Activated T-helper 1 cell treated with anti-CD3 and anti-CD28 coated beads, Interleukin-12 subunit alpha, Interleukin-12 subunit beta, Interleukin-2, Interleukin-4 antibody, amounts not matched to agents 30 ng/mL and 10 ng/mL and 1 ng/mL, durations not matched to agents 14 hours and 24 hours and 36 hours (primary cell): ENCODE results near the gene RBMX. TPM values are rescaled to one million over a fixed set of nuclear protein-coding genes. Genes with fewer than 3 reads are reported as not detected.
"Not testable (repeated sequence)": the region's sequence is repeated elsewhere in the genome, so short reads cannot be mapped to it uniquely, and the experiment has no call there.

Source experiments
- DNase-seq: peaks from one replicate; pipeline ENCODE4 v3.0.0; 2021; ENCODE audit warnings: low spot score
- H3K27ac Mint-ChIP-seq: one replicate; pipeline ENCODE4 v1.8.0; 2021; ENCODE audit warnings: mild to moderate bottlenecking, mixed read lengths
- H3K27me3 Mint-ChIP-seq: one replicate; pipeline ENCODE4 v1.8.0; 2022; ENCODE audit warnings: mild to moderate bottlenecking, moderate library complexity, mixed read lengths; ENCODE audit not compliant: insufficient read depth
- H3K36me3 Mint-ChIP-seq: one replicate; pipeline ENCODE4 v1.8.0; 2021; ENCODE audit warnings: low read depth, mixed read lengths
- H3K4me1 Mint-ChIP-seq: one replicate; pipeline ENCODE4 v1.8.0; 2021; ENCODE audit warnings: low read depth, mixed read lengths
- H3K4me3 Mint-ChIP-seq: one replicate; pipeline ENCODE4 v1.8.0; 2021; ENCODE audit warnings: mild to moderate bottlenecking, moderate library complexity, mixed read lengths
- H3K9me3 Mint-ChIP-seq: one replicate; pipeline ENCODE4 v1.8.0; 2021; ENCODE audit warnings: mixed read lengths
- intact Hi-C: fragments of 100-400 bp; cut with micrococcal nuclease; formaldehyde crosslinking; loops from one replicate; pipeline ENCODE4 v1.15.1; 2024
- total RNA-seq: library from RNA; stranded (reverse); gene quantifications from 2 replicates; pipeline ENCODE4 v1.2.3, GENCODE V29; 2022

The RBMX gene
- total RNA-seq, 1 donor from 2014 or later: 308 TPM

- H3K4me1 Mint-ChIP-seq, H3K9me3 Mint-ChIP-seq, intact Hi-C loops, H3K4me3 Mint-ChIP-seq, H3K27me3 Mint-ChIP-seq, H3K36me3 Mint-ChIP-seq, DNase-seq, H3K27ac Mint-ChIP-seq: not testable (repeated sequence)
Observed at GRCh38 chrX:136900071-136900470, 19.5 kb upstream of the RBMX start.

DNA sequence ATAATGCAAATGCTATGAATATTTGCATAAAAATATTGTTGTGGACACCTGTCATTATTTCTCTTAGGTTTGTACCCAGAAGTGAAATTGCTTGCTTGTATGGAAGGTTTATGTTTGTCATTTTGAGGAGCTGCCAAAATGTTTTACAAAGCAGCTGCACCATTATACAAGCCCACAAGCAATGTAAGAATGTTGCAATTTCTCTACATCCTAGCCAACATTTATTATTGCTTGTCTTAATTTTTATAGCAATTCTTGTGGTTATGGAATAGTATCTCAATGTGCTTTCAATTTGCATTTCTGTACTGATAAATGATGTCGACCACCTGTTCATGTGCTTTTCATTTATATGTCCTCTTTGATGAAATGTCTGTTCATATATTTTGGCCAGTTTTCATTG, 18.7 kb upstream of the RBMX start:
- Mint-ChIP-seq H3K9me3 (no peaks in the 10 kb centered on the region), H3K4me3 (no peak overlapping the region), H3K36me3 (no peaks in the 10 kb centered on the region), H3K27ac (no peak overlapping the region), H3K27me3 (no peaks in the 10 kb centered on the region), H3K4me1 (no peaks in the 10 kb centered on the region)
- DNase-seq: no peak
- intact Hi-C loops: no loop called here

- H3K9me3 Mint-ChIP-seq, H3K27ac Mint-ChIP-seq, H3K36me3 Mint-ChIP-seq, H3K4me3 Mint-ChIP-seq, DNase-seq, intact Hi-C loops, H3K4me1 Mint-ChIP-seq, H3K27me3 Mint-ChIP-seq: not testable (repeated sequence)
Observed at GRCh38 chrX:136898752-136899151, 18.2 kb upstream of the RBMX start.

GRCh38 chrX:136896121-136896914, 15.8 kb upstream of the RBMX start:
- Mint-ChIP-seq H3K27ac (no peak overlapping the region), H3K4me3 (no peak overlapping the region), H3K36me3 (no peaks in the 10 kb centered on the region), H3K4me1 (no peaks in the 10 kb centered on the region), H3K9me3 (no peaks in the 10 kb centered on the region), H3K27me3 (no peaks in the 10 kb centered on the region)
- intact Hi-C loops: no loop called here
- no peak for DNase-seq

- Mint-ChIP-seq H3K4me3 (no peak overlapping the region), H3K9me3 (no peaks in the 10 kb centered on the region), H3K27ac (no peak overlapping the region), H3K4me1 (no peaks in the 10 kb centered on the region), H3K27me3 (no peaks in the 10 kb centered on the region), H3K36me3 (no peaks in the 10 kb centered on the region)
- no peak for DNase-seq
- intact Hi-C loops: no loop called here
Observed at GRCh38 chrX:136892412-136892811, 11.9 kb upstream of the RBMX start.

GRCh38 chrX:136890596-136890995, 10.1 kb upstream of the RBMX start:
- H3K9me3 Mint-ChIP-seq, H3K4me1 Mint-ChIP-seq, DNase-seq, H3K27ac Mint-ChIP-seq, H3K4me3 Mint-ChIP-seq, intact Hi-C loops, H3K36me3 Mint-ChIP-seq, H3K27me3 Mint-ChIP-seq: not testable (repeated sequence)

- Mint-ChIP-seq H3K36me3 (no peaks in the 10 kb centered on the region), H3K27ac (no peak overlapping the region), H3K4me1 (peaks cover 5% of the 10 kb centered on the region), H3K9me3 (no peaks in the 10 kb centered on the region), H3K4me3 (no peak overlapping the region), H3K27me3 (no peaks in the 10 kb centered on the region)
- intact Hi-C loops: loop anchor here (10.0 kb wide), 1 partner anchor 1364 kb away; the partner anchor contains the start of gene INTS6L
- no peak for DNase-seq
Observed at GRCh38 chrX:136889269-136889668, 8.7 kb upstream of the RBMX start.

- Mint-ChIP-seq H3K9me3 (no peaks in the 10 kb centered on the region), H3K27ac (peak overlapping the region; percentile 99), H3K4me1 (peaks cover 6% of the 10 kb centered on the region), H3K4me3 (peak overlapping the region; percentile 98), H3K27me3 (no peaks in the 10 kb centered on the region), H3K36me3 (peaks cover 33% of the 10 kb centered on the region)
- intact Hi-C loops: loop anchor here (1.0 to 10.0 kb wide), 3 partner anchors 29 to 1355 kb away; partner anchors contain the start of gene INTS6L
- peak; percentile 19 for DNase-seq
Observed at GRCh38 chrX:136880003-136880451, 498 bp downstream of the RBMX start.

DNA sequence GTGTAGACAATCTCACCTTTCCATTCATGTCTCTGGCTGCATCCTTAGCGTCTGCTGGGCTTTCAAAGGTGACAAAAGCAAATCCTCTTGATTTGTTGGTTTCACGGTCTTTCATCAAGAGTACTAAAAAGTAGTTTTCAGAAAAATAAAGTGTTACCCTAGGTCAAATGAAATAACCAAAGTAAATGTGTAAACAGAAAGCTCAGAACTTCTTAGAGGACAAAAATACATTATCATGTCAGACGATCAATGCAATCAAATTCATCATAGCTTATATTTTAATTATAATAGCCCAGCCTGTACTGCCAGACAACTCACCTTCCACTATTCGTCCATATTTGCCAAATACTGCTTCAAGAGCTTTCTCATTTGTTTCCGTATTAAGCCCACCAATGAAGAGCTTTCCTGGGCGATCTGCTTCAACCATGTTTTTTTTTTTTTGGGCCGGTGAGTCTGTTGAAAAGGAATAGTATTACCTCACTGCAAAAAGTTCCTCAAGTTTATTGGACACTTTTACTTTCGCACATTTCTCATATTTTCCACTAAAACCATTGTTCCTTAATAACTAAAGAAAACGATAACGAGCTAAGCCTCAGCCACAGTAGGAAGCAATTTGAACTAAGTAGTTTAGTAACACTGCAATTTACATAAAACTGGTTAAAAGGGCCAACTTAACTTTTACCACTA, 1.4 kb downstream of the RBMX start:
- DNase-seq: no peak
- intact Hi-C loops: loop anchor here (1.0 to 2.0 kb wide), 2 partner anchors 112 to 383 kb away; no protein-coding TSS in a partner anchor
- Mint-ChIP-seq H3K27ac (peak overlapping the region; percentile 99), H3K9me3 (no peaks in the 10 kb centered on the region), H3K4me1 (peaks cover 6% of the 10 kb centered on the region), H3K27me3 (no peaks in the 10 kb centered on the region), H3K4me3 (peak overlapping the region; percentile 98), H3K36me3 (peaks cover 40% of the 10 kb centered on the region)

- DNase-seq: no peak
- Mint-ChIP-seq H3K27me3 (no peaks in the 10 kb centered on the region), H3K27ac (no peak overlapping the region), H3K4me1 (peaks cover 6% of the 10 kb centered on the region), H3K36me3 (peaks cover 43% of the 10 kb centered on the region), H3K4me3 (peak overlapping the region; percentile 98), H3K9me3 (no peaks in the 10 kb centered on the region)
- intact Hi-C loops: loop anchor here (1.0 to 2.0 kb wide), 2 partner anchors 47 to 112 kb away; no protein-coding TSS in a partner anchor
Observed at GRCh38 chrX:136878423-136878822, 2.1 kb downstream of the RBMX start.

DNA sequence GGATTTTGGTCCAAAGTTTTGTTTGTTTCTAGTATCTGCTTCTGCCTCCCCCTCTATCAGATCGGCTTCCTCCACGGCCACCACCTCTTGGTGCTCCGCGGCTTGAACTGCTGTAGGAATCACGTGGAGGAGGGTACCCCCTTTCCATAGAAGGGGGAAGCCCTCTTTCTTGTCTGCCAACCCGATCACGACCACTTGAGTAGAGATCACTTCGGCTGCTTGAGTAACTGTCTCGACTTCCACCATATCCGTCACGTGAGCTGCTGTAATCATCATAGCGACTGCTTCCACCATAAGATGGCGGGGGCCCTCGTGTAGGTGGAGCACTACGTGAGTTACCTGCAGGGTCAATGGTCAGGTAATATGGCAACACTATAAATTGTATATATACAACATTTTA, 6.4 kb downstream of the RBMX start:
- H3K9me3 Mint-ChIP-seq, H3K27ac Mint-ChIP-seq, intact Hi-C loops, H3K27me3 Mint-ChIP-seq, H3K4me3 Mint-ChIP-seq, DNase-seq: not testable (repeated sequence)
- Mint-ChIP-seq H3K36me3 (peaks cover 55% of the 10 kb centered on the region), H3K4me1 (peaks cover 13% of the 10 kb centered on the region)

GRCh38 chrX:136873210-136873609, 7.3 kb downstream of the RBMX start:
- H3K9me3 Mint-ChIP-seq, intact Hi-C loops, H3K4me3 Mint-ChIP-seq, H3K27ac Mint-ChIP-seq, H3K27me3 Mint-ChIP-seq, DNase-seq: not testable (repeated sequence)
- H3K36me3 Mint-ChIP-seq: peaks cover 59% of the 10 kb centered on the region
- H3K4me1 Mint-ChIP-seq: peaks cover 20% of the 10 kb centered on the region

DNA sequence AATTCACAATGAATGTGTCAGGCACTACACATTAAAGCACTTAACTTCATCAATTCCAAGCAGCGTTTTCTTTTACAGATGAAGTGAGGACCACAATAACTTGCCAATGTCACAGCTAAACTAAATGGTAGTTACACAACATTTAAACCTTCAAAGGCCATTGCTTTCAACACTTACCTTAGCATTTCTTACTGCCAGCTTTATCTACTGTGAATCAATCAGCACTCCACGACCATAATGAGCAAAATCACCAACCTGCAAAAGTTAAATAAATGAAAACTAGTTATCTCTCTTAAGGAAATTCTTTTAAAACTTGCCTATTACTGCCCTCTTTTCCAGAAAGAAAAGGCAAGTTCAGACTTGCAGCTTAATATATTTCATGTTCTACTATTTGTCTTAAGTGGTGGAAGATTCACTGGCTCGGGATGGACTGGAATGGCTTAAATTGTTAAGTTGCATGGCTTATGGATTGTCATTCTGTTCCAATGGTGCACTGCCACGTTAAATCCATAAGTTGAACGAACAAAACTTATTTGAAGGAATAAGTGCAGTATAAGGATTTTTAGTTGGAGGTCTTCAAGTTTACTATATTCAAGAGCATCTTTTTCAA, 8.3 kb downstream of the RBMX start:
- Mint-ChIP-seq H3K4me3 (no peak overlapping the region), H3K9me3 (no peaks in the 10 kb centered on the region), H3K36me3 (peaks cover 56% of the 10 kb centered on the region), H3K27ac (peak overlapping the region; percentile 44), H3K27me3 (no peaks in the 10 kb centered on the region), H3K4me1 (peaks cover 24% of the 10 kb centered on the region)
- DNase-seq: no peak
- intact Hi-C loops: no loop called here
